SK-N-SH (cell line): ENCODE data around the gene GALP. TPM values are rescaled to one million over a fixed set of nuclear protein-coding genes. Genes with fewer than 3 reads are reported as not detected.

Experiments used
- CTCF ChIA-PET: fragments of 300-600, 350-600 bp; formaldehyde crosslinking; extraction: SDS; loops from one replicate; lab custom pipeline; 2021; lab: Yijun Ruan, JAX
- POLR2A ChIA-PET: fragments of 350-600 bp; sonication (Branson Sonifier 250); formaldehyde crosslinking; extraction: SDS; loops from one replicate; lab custom pipeline; 2020; ENCODE audit warnings: antibody characterized with exemption, inconsistent platforms; lab: Yijun Ruan, JAX
- DNase-seq: peaks from one replicate; pipeline ENCODE4 v3.0.0; 2012
- H2AFZ ChIP-seq: fragments of 200-600 bp; sonication (generic); 2 replicates; pipeline ENCODE4 v1.8.1; 2016; ENCODE audit warnings: antibody characterized with exemption, mild to moderate bottlenecking, low read depth
- H3F3A ChIP-seq: fragments of 200-600 bp; sonication (generic); replicated peaks from 2 replicates; pipeline ENCODE3; 2016; ENCODE audit warnings: antibody characterized with exemption, mild to moderate bottlenecking; ENCODE audit not compliant: insufficient read depth
- H3K27ac ChIP-seq, 2 experiments: fragments of 200-500 bp in 1 of 2; fragments of 200-600 bp in 1 of 2; sonication (Bioruptor generic) in 1 of 2; sonication (generic), shearing (Covaris generic) in 1 of 2; 2 replicates each; pipeline versions ENCODE4 v1.5.1 to v1.6.1; 2014 to 2016; ENCODE audit warnings: low read depth in 2 of 2, inconsistent platforms in 1 of 2, low read length in 1 of 2, mild to moderate bottlenecking in 1 of 2, mixed read lengths in 1 of 2
- H3K27me3 ChIP-seq: fragments of 200-600 bp; sonication (generic), shearing (Covaris generic); 2 replicates; pipeline ENCODE4 v1.6.1; 2016; ENCODE audit warnings: mixed run types; ENCODE audit not compliant: insufficient read depth
- H3K36me3 ChIP-seq, 2 experiments: fragments of 200-500 bp in 1 of 2; fragments of 200-600 bp in 1 of 2; sonication (Bioruptor generic) in 1 of 2; sonication (generic) in 1 of 2; replicated peaks in 1 of 2; 2 replicates each; pipeline versions ENCODE3 to v1.5.1; 2014 to 2016; ENCODE audit warnings: low read length in 1 of 2, mild to moderate bottlenecking in 1 of 2; ENCODE audit not compliant: insufficient read depth in 2 of 2, control insufficient read depth in 1 of 2
- H3K4me1 ChIP-seq, 2 experiments: fragments of 200-500 bp in 1 of 2; fragments of 200-600 bp in 1 of 2; sonication (Bioruptor generic) in 1 of 2; sonication (generic), shearing (Covaris generic) in 1 of 2; 2 replicates each; pipeline versions ENCODE4 v1.5.1 to v1.6.1; 2014 to 2016; ENCODE audit warnings: low read depth in 1 of 2, low read length in 1 of 2, mixed run types in 1 of 2; ENCODE audit not compliant: insufficient read depth in 2 of 2, control insufficient read depth in 1 of 2
- H3K4me2 ChIP-seq: fragments of 200-600 bp; sonication (generic), shearing (Covaris generic); 2 replicates; pipeline ENCODE4 v1.6.1; 2017; ENCODE audit warnings: mixed run types
- H3K4me3 ChIP-seq, 2 experiments: fragments of 200-500 bp in 1 of 2; fragments of 200-600 bp in 1 of 2; sonication (Bioruptor generic) in 1 of 2; sonication (generic), shearing (Covaris generic) in 1 of 2; 2 replicates each; pipeline versions ENCODE4 v1.5.1 to v1.8.1; 2014 to 2016; ENCODE audit warnings: low read depth in 2 of 2, inconsistent platforms in 1 of 2, low read length in 1 of 2, mild to moderate bottlenecking in 1 of 2, mixed read lengths in 1 of 2, moderate library complexity in 1 of 2
- H3K79me2 ChIP-seq: fragments of 200-600 bp; sonication (generic); 2 replicates; pipeline ENCODE4 v1.8.1; 2017; ENCODE audit warnings: mild to moderate bottlenecking; ENCODE audit not compliant: insufficient read depth
- H3K9ac ChIP-seq: fragments of 200-600 bp; sonication (generic); 2 replicates; pipeline ENCODE4 v1.6.1; 2017; ENCODE audit warnings: mixed run types
- H3K9me2 ChIP-seq: fragments of 200-600 bp; sonication (generic); 2 replicates; pipeline ENCODE4 v1.6.1; 2017; ENCODE audit warnings: mixed run types
- H3K9me3 ChIP-seq: fragments of 200-600 bp; sonication (generic); 2 replicates; pipeline ENCODE4 v1.6.1; 2017; ENCODE audit warnings: mixed run types, mild to moderate bottlenecking, moderate library complexity
- H4K20me1 ChIP-seq: fragments of 200-600 bp; sonication (generic); 2 replicates; pipeline ENCODE4 v1.6.1; 2017; ENCODE audit warnings: mild to moderate bottlenecking, mixed run types; ENCODE audit not compliant: insufficient read depth
- FOSL2 ChIP-seq: IDR thresholded peaks from 2 replicates; pipeline ENCODE4 v1.4.0; 2012; ENCODE audit warnings: low read depth, mild to moderate bottlenecking, moderate library complexity, borderline replicate concordance
- GATA2 ChIP-seq: sonication (generic); formaldehyde crosslinking; IDR thresholded peaks from 2 replicates; pipeline ENCODE4 v1.5.0; 2020; ENCODE audit warnings: mild to moderate bottlenecking, missing genetic modification reagents
- MEF2A ChIP-seq: IDR thresholded peaks from 2 replicates; pipeline ENCODE4 v1.4.0; 2012; ENCODE audit warnings: low read depth, borderline replicate concordance
- NFIC ChIP-seq: IDR thresholded peaks from 2 replicates; pipeline ENCODE4 v1.4.0; 2012; ENCODE audit warnings: borderline replicate concordance
- NRF1 ChIP-seq: IDR thresholded peaks from 2 replicates; pipeline ENCODE4 v1.6.1; 2012; ENCODE audit warnings: low read depth, mild to moderate bottlenecking, low read length
- RCOR1 ChIP-seq: fragments of 150-350 bp; IDR thresholded peaks from 2 replicates; pipeline ENCODE4 v1.6.1; 2017; ENCODE audit warnings: antibody characterized with exemption, low read length
- TEAD4 ChIP-seq: IDR thresholded peaks from 2 replicates; pipeline ENCODE4 v1.4.0; 2012; ENCODE audit warnings: mild to moderate bottlenecking, borderline replicate concordance; ENCODE audit not compliant: insufficient read depth
- WGBS: methylation state at CpG from one replicate; pipeline ENCODE4 v1.1.6; 2017; ENCODE audit warnings: low lambda C conversion rate; 5-methylcytosine and 5-hydroxymethylcytosine counted together
- polyA plus RNA-seq, 3 experiments: library from polyadenylated mRNA; depleted of rRNA; stranded (reverse); fragments of >200 nt; gene quantifications; 2 replicates each; pipeline ENCODE4 v1.2.3, GENCODE V29; 2012
- small RNA-seq, 7 experiments: library from RNA; depleted of rRNA; stranded (forward); fragments of <200 nt; gene quantifications; one replicate each; pipeline ENCODE3, GENCODE V24; 2012
- TF ChIP-seq, protein P1 (sequence below): fragments of 150-350 bp; IDR thresholded peaks from 2 replicates; pipeline ENCODE4 v1.6.1; 2016; ENCODE audit warnings: mild to moderate bottlenecking, low read depth, low read length
- TF ChIP-seq, protein P2 (sequence below): fragments of 200-600 bp; sonication (generic); IDR thresholded peaks from 2 replicates; pipeline ENCODE4 v1.6.1; 2017; ENCODE audit warnings: antibody characterized with exemption, mild to moderate bottlenecking, moderate library complexity
- TF ChIP-seq, protein P3 (sequence below): fragments of 150-350 bp; IDR thresholded peaks from 2 replicates; pipeline ENCODE4 v1.6.1; 2017; ENCODE audit warnings: antibody characterized with exemption, low read length, low read depth, borderline replicate concordance
- TF ChIP-seq, protein P4 (sequence below): IDR thresholded peaks from 2 replicates; pipeline ENCODE4 v1.4.0; 2012; ENCODE audit warnings: low read depth
- TF ChIP-seq, protein P5 (sequence below): IDR thresholded peaks from 2 replicates; pipeline ENCODE4 v1.6.1; 2012; ENCODE audit warnings: mild to moderate bottlenecking, low read depth, low read length, moderate library complexity
- TF ChIP-seq, protein P6 (sequence below): IDR thresholded peaks from 2 replicates; pipeline ENCODE4; 2012

The GALP gene
- polyA plus RNA-seq, 1 of the 3 experiments (the other 2 are of a cell fraction) = not detected

DNA sequence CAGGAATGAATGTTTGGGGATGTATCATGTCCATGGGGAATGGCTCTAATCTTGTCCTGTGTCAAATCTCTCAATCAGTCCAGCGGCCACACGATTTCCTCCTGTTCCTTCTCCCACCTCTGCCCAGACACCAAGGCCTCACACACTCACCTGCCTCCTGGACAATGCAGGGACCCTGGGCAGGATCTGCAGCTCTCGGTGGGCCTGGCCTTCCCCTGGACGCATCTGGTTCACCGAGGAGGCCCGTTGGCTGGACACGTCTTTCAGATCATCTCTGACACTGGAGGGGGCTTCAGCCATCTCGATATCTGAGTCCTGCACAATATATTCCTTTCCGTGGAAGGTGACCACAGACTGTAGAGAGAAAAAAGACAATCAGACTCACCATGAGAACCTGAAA, 47.7 kb downstream of the GALP start:
- H3K27ac ChIP-seq = no peak overlapping the region
- no peak overlapping the region for H3K4me3 ChIP-seq
- H3K4me2 ChIP-seq = no peak overlapping the region
- H3K36me3 ChIP-seq = no peaks in the 10 kb centered on the region
- H2AFZ ChIP-seq = no peak overlapping the region
- no peak for DNase-seq
- no peaks in the 10 kb centered on the region for H3K27me3 ChIP-seq
- H3K9me3 ChIP-seq = no peaks in the 10 kb centered on the region
- H3K9me2 ChIP-seq = no peaks in the 10 kb centered on the region
- H3K4me1 ChIP-seq = no peaks in the 10 kb centered on the region
- no peaks in the 10 kb centered on the region for H3K79me2 ChIP-seq
- no peaks in the 10 kb centered on the region for H4K20me1 ChIP-seq
- POLR2A ChIA-PET = no interaction called here
- no peak overlapping the region for H3K9ac ChIP-seq
- CTCF ChIA-PET = interaction anchor here (1.1 kb wide), 1 partner anchor 30 kb away, joined by 3 read pairs; no protein-coding TSS in a partner anchor
- WGBS = 66% methylated on average over 7 of the region's 9 CpGs
- TF ChIP-seq, protein P1, sequence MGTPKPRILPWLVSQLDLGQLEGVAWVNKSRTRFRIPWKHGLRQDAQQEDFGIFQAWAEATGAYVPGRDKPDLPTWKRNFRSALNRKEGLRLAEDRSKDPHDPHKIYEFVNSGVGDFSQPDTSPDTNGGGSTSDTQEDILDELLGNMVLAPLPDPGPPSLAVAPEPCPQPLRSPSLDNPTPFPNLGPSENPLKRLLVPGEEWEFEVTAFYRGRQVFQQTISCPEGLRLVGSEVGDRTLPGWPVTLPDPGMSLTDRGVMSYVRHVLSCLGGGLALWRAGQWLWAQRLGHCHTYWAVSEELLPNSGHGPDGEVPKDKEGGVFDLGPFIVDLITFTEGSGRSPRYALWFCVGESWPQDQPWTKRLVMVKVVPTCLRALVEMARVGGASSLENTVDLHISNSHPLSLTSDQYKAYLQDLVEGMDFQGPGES = no peak
- TF ChIP-seq NFIC (no peak), RCOR1 (no peak), NRF1 (no peak), FOSL2 (no peak), TEAD4 (no peak), MEF2A (no peak), GATA2 (no peak)
- TF ChIP-seq, protein P2, sequence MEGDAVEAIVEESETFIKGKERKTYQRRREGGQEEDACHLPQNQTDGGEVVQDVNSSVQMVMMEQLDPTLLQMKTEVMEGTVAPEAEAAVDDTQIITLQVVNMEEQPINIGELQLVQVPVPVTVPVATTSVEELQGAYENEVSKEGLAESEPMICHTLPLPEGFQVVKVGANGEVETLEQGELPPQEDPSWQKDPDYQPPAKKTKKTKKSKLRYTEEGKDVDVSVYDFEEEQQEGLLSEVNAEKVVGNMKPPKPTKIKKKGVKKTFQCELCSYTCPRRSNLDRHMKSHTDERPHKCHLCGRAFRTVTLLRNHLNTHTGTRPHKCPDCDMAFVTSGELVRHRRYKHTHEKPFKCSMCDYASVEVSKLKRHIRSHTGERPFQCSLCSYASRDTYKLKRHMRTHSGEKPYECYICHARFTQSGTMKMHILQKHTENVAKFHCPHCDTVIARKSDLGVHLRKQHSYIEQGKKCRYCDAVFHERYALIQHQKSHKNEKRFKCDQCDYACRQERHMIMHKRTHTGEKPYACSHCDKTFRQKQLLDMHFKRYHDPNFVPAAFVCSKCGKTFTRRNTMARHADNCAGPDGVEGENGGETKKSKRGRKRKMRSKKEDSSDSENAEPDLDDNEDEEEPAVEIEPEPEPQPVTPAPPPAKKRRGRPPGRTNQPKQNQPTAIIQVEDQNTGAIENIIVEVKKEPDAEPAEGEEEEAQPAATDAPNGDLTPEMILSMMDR = no peak
- TF ChIP-seq, protein P3, sequence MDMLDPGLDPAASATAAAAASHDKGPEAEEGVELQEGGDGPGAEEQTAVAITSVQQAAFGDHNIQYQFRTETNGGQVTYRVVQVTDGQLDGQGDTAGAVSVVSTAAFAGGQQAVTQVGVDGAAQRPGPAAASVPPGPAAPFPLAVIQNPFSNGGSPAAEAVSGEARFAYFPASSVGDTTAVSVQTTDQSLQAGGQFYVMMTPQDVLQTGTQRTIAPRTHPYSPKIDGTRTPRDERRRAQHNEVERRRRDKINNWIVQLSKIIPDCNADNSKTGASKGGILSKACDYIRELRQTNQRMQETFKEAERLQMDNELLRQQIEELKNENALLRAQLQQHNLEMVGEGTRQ = no peak
- TF ChIP-seq, protein P4, sequence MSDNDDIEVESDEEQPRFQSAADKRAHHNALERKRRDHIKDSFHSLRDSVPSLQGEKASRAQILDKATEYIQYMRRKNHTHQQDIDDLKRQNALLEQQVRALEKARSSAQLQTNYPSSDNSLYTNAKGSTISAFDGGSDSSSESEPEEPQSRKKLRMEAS = no peak
- TF ChIP-seq, protein P5, sequence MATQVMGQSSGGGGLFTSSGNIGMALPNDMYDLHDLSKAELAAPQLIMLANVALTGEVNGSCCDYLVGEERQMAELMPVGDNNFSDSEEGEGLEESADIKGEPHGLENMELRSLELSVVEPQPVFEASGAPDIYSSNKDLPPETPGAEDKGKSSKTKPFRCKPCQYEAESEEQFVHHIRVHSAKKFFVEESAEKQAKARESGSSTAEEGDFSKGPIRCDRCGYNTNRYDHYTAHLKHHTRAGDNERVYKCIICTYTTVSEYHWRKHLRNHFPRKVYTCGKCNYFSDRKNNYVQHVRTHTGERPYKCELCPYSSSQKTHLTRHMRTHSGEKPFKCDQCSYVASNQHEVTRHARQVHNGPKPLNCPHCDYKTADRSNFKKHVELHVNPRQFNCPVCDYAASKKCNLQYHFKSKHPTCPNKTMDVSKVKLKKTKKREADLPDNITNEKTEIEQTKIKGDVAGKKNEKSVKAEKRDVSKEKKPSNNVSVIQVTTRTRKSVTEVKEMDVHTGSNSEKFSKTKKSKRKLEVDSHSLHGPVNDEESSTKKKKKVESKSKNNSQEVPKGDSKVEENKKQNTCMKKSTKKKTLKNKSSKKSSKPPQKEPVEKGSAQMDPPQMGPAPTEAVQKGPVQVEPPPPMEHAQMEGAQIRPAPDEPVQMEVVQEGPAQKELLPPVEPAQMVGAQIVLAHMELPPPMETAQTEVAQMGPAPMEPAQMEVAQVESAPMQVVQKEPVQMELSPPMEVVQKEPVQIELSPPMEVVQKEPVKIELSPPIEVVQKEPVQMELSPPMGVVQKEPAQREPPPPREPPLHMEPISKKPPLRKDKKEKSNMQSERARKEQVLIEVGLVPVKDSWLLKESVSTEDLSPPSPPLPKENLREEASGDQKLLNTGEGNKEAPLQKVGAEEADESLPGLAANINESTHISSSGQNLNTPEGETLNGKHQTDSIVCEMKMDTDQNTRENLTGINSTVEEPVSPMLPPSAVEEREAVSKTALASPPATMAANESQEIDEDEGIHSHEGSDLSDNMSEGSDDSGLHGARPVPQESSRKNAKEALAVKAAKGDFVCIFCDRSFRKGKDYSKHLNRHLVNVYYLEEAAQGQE = no peak
- TF ChIP-seq, protein P6, sequence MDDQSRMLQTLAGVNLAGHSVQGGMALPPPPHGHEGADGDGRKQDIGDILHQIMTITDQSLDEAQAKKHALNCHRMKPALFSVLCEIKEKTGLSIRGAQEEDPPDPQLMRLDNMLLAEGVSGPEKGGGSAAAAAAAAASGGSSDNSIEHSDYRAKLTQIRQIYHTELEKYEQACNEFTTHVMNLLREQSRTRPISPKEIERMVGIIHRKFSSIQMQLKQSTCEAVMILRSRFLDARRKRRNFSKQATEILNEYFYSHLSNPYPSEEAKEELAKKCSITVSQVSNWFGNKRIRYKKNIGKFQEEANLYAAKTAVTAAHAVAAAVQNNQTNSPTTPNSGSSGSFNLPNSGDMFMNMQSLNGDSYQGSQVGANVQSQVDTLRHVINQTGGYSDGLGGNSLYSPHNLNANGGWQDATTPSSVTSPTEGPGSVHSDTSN = no peak
- H3F3A ChIP-seq = no peaks in the 10 kb centered on the region

Small RNA genes lying within 50 kb of the gene (small RNA-seq; reads per million reads assigned to genes)
- 0 reads per million in 7 experiments for gene AC024580.2

Other genes with a start within 250 kb of the GALP start
- gene NLRP13, start 243.7 kb upstream of the GALP start, polyA plus RNA-seq (2012; rRNA removed) = not detected in 2 replicates
- gene NLRP8, start 228.2 kb upstream of the GALP start, polyA plus RNA-seq (2012; rRNA removed) = not detected in 2 replicates
- gene NLRP5, start 189.2 kb upstream of the GALP start, polyA plus RNA-seq (2012; rRNA removed) = not detected in 2 replicates
- 14.3 and 16.0 TPM in 2 replicates for gene ZNF787, start 54.7 kb upstream of the GALP start, polyA plus RNA-seq (2012; rRNA removed)
- 21.8 and 23.2 TPM in 2 replicates for gene ZNF444, start 34.7 kb upstream of the GALP start, polyA plus RNA-seq (2012; rRNA removed)
- not detected in 2 replicates for gene ZSCAN5B, start 21.8 kb downstream of the GALP start, polyA plus RNA-seq (2012; rRNA removed)
- gene ZSCAN5C, start 26.3 kb downstream of the GALP start, polyA plus RNA-seq (2012; rRNA removed) = not detected in 2 replicates
- not detected in 2 replicates for gene EDDM13, start 96.7 kb downstream of the GALP start, polyA plus RNA-seq (2012; rRNA removed)
- 6.8 and 11.7 TPM in 2 replicates for gene ZSCAN5A, start 138.8 kb downstream of the GALP start, polyA plus RNA-seq (2012; rRNA removed)
- 4.5 and 5.9 TPM in 2 replicates for gene ZNF582, start 217.5 kb downstream of the GALP start, polyA plus RNA-seq (2012; rRNA removed)
- 1.9 and 2.1 TPM in 2 replicates for gene ZNF583, start 228.3 kb downstream of the GALP start, polyA plus RNA-seq (2012; rRNA removed)